Chondrocyte (in vitro differentiated cells): ENCODE results near the gene CELSR3. TPM values are rescaled to one million over a fixed set of nuclear protein-coding genes. Genes with fewer than 3 reads are reported as not detected.
A peak's percentile ranks its signal among the peaks of the same experiment; 100 is the strongest.

Experiments
- DNase-seq: peaks from one replicate; pipeline ENCODE4 v3.0.0; 2021; ENCODE audit warnings: mixed read lengths, low spot score
- H3K27ac Mint-ChIP-seq: one replicate; pipeline ENCODE4 v1.8.0; 2021; ENCODE audit warnings: mild to moderate bottlenecking, moderate library complexity, mixed read lengths; ENCODE audit not compliant: unreplicated experiment
- H3K27me3 Mint-ChIP-seq: 2 replicates; pipeline ENCODE4 v1.8.0; 2021; ENCODE audit warnings: low read depth, mixed read lengths
- H3K36me3 Mint-ChIP-seq: 2 replicates; pipeline ENCODE4 v1.8.0; 2021; ENCODE audit warnings: low read depth, mixed read lengths
- H3K4me1 Mint-ChIP-seq: 2 replicates; pipeline ENCODE4 v1.8.0; 2021; ENCODE audit warnings: low read depth, mild to moderate bottlenecking, mixed read lengths
- H3K4me3 Mint-ChIP-seq: one replicate; pipeline ENCODE4 v1.8.0; 2021; ENCODE audit warnings: mild to moderate bottlenecking, moderate library complexity, mixed read lengths; ENCODE audit not compliant: unreplicated experiment
- H3K9me3 Mint-ChIP-seq: 2 replicates; pipeline ENCODE4 v1.8.0; 2021; ENCODE audit warnings: low read depth, mixed read lengths
- CTCF ChIP-seq: fragments of 200-600 bp; sonication (generic); IDR thresholded peaks from 2 replicates; pipeline ENCODE4 v1.5.0; 2021; ENCODE audit warnings: antibody characterized with exemption, mild to moderate bottlenecking, moderate library complexity
- total RNA-seq: library from RNA; stranded (reverse); gene quantifications from 3 replicates; pipeline ENCODE4 v1.2.1, GENCODE V29; 2021

The CELSR3 gene
- total RNA-seq, 1 donor from 2014 or later, result 11.4 TPM

GRCh38 chr3:48702320-48702920 lies 39.7 kb upstream of the CELSR3 start:
- peaks cover 30% of the 10 kb centered on the region for H3K4me1 Mint-ChIP-seq
- H3K27ac Mint-ChIP-seq, result peak overlapping the region; percentile 19
- peaks cover 13% of the 10 kb centered on the region for H3K36me3 Mint-ChIP-seq
- no peaks in the 10 kb centered on the region for H3K27me3 Mint-ChIP-seq
- no peak for TF ChIP-seq CTCF
- DNase-seq, result no peak
- no peaks in the 10 kb centered on the region for H3K9me3 Mint-ChIP-seq
- H3K4me3 Mint-ChIP-seq, result no peak overlapping the region

GRCh38 chr3:48700731-48701405 lies 38.2 kb upstream of the CELSR3 start:
- H3K36me3 Mint-ChIP-seq, result peaks cover 14% of the 10 kb centered on the region

GRCh38 chr3:48698891-48699290 lies 36.2 kb upstream of the CELSR3 start:
- Mint-ChIP-seq H3K4me3 (no peak overlapping the region), H3K27ac (no peak overlapping the region)
- TF ChIP-seq CTCF, result no peak

More at GRCh38 chr3:48700731-48701405, 38.2 kb upstream of the CELSR3 start:
- no peak overlapping the region for H3K27ac Mint-ChIP-seq
- H3K27me3 Mint-ChIP-seq, result no peaks in the 10 kb centered on the region
- no peak overlapping the region for H3K4me3 Mint-ChIP-seq
- no peak for DNase-seq
- H3K9me3 Mint-ChIP-seq, result no peaks in the 10 kb centered on the region
- no peak for TF ChIP-seq CTCF
- H3K4me1 Mint-ChIP-seq, result peaks cover 39% of the 10 kb centered on the region

GRCh38 chr3:48697952-48698351 lies 35.3 kb upstream of the CELSR3 start:
- H3K36me3 Mint-ChIP-seq, result peaks cover 24% of the 10 kb centered on the region
- no peaks in the 10 kb centered on the region for H3K27me3 Mint-ChIP-seq
- TF ChIP-seq CTCF, result peak; percentile 40
- DNase-seq, result no peak
- H3K4me3 Mint-ChIP-seq, result no peak overlapping the region
- H3K9me3 Mint-ChIP-seq, result no peaks in the 10 kb centered on the region
- peaks cover 58% of the 10 kb centered on the region for H3K4me1 Mint-ChIP-seq
- no peak overlapping the region for H3K27ac Mint-ChIP-seq

More at GRCh38 chr3:48698891-48699290, 36.2 kb upstream of the CELSR3 start:
- Mint-ChIP-seq H3K9me3 (no peaks in the 10 kb centered on the region), H3K4me1 (peaks cover 51% of the 10 kb centered on the region), H3K36me3 (peaks cover 20% of the 10 kb centered on the region), H3K27me3 (no peaks in the 10 kb centered on the region)
- no peak for DNase-seq

- Mint-ChIP-seq H3K27me3 (no peaks in the 10 kb centered on the region), H3K9me3 (no peaks in the 10 kb centered on the region), H3K4me3 (no peak overlapping the region), H3K27ac (peak overlapping the region; percentile 59), H3K4me1 (peaks cover 56% of the 10 kb centered on the region), H3K36me3 (peaks cover 27% of the 10 kb centered on the region)
- TF ChIP-seq CTCF, result no peak
- DNase-seq, result no peak
Observed at GRCh38 chr3:48696601-48697000, 33.9 kb upstream of the CELSR3 start.
